GM18519 (cell line): ENCODE data around the gene VAC14.

Source experiments
- ATAC-seq: cut with Tn5 transposase; IDR thresholded peaks from one replicate; pipeline ENCODE4 v1.9.1; 2021; ENCODE audit warnings: mild to moderate bottlenecking, moderate library complexity; ENCODE audit not compliant: unreplicated experiment, low FRiP score

Gene VAC14

DNA sequence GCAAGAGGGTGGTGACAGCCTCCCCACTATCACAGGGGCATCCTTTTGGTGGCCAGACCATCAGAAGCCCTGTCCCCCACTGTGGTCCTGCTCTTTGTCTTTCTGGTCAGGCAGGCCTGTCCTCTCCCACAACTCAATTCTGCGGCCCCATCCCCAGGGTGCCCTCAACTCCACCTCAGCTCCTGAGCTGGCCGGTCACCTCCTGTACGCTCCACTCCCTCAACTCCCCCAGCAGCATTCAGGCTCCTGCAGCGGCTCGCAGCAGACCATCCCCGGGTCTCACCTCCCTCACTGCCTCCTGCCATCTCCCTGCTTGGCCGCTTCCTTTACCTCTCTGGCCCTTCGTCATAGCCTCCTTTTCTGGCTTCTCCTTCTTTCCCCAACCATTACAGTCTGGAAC lies 71.7 kb downstream of the VAC14 start:
- no peak for ATAC-seq

DNA sequence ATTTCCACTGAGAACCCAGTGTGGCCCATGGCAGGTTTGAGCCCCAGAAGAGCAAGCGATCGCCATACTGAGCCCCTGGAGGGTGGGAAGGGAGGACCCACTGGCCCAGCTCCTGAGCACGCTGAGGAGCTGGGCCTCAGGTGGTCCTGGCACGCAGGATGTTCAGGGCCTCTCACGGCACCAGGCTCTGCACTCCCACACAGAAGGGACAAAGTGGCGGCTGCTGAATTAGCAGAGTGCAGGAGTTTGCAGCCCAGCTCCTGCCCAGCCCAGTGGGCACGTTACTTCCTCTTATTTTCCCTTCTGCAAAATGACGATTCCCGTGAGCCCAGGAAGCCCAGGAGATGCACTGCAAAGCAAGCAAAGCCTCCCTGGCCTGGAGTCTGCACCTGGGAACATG lies 72.8 kb downstream of the VAC14 start:
- no peak for ATAC-seq

DNA sequence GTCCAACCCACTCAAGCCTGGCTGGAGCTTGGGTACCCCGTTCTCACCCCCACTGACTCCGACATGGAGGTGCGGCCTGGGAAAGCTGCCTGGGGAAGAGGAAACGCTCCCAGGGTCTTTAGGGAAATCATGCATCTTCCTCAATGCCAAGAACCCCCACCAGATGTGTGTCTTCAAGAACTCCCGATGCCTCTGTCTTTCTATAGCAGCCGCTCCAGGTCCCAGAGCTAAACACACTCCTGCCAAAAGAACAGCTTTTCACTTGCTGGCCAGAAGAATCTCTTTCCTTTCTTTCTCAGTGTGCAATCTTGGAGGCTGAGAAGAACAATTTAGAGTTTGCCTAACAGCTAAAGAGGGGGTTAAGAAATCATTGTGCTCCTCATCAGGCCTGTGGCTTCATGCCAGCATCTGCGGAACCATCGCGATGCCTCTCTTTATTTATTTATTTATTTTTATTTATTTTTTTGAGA lies 74.0 kb downstream of the VAC14 start:
- no peak for ATAC-seq

DNA sequence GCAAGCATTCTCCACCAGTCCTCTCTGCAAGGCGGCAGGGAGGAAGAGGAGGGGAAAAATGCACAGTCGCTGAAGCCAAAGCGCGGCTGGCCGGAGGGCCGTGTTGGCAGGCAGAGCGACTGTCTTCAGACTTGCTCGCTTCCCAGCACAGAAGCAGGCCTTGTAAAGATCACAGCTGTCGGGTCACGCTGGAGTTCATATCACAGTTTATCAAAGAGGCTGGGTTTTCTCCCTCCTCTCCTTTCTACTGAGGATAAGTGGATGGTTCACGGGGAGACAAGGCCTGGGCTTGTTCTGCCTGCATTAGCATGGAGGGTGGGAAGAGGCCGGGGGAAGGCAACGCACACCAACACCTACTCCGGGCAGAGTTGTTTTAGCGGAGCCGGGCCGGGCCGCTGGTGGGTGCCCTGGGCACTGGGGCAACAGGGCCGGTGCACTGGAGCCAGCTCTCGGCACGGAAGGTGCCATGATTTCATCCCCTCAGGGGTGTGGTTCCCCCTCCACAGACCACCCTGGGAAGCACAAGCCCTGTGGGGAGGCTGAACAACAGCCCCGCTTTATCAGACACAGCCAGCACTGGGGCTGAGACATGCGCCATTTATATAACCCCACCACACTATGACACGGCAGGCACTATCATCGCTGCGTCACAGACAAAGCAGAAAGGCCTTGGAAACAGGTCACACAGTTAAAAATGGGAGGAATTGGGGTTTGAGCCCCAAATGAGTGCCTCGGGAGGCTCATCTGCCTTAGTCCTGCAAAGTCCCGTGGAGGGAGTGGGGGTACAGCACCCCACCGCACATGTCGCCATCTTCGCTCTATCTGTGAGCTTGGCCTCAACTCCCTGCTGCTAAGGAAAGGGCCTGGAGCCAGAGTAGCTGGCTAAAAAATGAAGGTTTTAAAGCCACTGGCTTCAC lies 74.8 kb downstream of the VAC14 start:
- ATAC-seq = no peak

DNA sequence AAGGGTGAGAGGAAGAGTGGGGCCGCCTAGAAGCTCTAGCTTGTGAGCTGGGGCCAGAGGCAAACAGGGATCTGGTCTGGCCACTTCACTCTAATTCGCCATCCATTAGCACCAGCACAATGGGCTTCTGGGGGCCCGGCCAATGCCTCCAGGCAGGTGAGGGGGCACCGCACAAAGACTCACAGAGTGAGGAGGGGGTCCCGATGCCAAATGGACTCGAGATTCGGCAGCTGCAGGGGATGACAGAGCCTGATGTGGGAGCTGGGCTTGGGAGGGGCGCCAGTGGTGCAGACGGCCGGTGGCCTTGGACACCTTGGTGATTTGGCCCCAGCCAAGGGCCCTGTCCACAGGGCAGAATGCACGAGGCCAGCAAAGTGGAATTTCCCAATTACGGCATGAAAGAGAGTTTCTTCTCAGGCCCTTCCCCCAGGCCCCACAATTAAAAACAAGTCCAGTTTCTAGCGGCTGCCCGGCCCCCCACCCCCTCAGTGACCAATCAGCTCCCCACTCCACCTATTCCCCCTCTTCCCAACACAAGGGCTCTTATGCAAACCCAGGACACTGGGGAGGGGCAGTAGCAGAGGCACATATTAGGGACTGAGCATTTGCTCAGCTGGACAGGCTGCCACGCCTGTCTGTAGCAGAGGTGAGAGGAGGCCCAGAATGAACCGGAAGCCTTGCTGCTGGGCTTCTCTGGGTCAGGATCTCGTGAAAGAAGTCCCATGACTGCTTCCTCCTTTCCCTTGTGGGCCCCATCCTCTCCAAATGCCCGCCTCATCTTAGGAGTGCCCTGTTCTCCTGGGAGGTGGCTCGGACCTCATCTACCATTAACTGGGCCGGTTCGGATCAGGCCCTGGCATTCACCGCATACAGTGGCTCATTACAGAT lies 75.7 kb downstream of the VAC14 start:
- ATAC-seq = no peak

DNA sequence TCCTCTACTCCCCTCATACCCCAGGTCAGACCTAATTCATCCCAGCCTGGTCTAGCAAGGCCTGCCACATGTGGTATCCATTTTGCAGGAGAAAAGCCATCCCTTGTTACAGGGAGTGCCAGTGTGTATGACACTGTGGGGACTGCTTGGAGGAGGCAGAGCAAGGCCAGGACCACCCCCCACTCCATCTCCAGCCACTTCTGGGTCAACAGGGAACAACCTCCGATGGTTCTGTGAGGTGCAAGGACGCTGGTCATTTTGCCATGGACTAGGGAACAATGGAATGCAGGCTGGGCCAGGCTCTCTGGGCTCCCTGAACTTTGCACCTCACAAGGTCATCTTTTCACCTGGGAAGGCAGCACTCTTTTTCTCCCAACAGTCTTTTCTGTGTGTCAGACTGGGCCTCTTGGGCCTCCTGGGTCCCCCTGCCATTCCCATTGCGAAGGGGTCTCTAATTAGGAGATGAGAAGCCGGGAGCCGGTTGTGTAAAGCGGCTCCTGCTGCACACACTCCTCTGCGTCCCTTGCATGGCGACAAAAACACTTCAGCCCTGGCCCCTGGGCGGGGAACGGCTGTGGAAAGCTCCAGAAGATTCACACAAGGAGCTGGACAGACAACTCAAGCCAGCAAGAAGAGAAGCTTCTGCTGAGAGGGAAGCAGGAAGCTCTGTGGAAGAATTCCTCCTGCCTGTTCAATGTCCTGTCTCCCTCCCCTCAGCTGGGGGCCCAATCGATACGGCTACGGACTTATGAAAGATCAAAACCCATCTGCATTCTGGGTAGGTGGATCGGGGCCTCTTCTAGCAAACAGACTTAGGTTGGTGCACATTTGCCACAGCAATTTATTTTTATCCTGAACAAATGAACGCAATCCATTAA lies 76.6 kb downstream of the VAC14 start:
- ATAC-seq = no peak

DNA sequence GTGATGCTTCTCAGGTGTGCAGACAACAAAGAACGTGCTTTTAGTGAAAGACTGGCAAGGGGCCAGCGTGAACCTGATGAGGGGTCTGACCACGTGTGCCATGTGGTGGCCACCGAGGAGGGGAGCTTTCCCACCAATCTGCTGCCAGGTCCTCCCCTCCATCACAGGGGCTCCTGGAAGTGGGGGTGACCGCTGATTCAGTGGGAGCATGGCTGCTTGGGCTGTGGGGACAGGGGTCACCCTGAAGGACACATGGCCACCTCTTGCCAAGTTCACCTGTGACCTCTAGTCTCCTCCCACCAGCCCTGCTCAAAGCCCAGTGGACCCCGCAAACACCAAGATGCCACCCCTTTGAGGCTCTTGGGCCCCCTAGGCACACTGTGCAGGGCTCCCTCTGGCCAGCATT lies 77.2 kb downstream of the VAC14 start:
- ATAC-seq = no peak

DNA sequence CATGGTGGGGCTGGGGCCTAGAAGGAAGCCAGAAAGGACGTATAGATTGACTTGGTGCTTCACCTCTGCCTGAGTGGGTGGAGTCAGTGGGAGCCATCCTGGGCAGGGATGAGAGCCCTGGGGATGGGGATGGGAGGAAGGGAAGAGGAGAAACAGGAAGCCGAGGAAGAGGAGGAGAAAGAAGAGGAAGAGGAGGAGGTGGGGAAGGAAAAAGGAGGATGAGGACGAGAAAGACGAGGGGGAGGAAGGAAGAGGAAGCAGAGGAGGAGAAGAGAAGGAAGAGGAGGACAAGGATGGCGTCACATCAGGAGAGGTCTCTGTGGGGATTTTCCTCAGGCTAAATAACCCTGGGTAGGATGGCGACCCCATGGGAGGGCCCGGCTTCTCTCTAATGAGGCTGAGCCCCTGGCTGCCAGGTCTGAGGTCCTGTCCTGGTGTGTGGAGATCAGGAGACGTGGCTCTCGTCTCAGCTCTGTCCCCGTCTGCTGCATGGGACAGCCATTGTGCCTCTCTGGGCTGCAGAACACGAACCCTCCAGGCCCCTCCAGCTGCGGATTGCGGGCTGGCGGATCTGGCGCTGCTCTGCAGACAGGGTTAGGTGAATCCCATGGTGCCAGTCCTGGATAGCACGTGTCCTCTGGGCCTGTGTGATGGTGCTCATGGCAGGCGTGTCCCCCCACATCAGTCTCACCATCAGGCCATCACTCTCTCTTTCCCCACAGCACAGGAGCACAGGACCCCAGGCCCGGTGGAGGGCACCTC lies 79.6 kb downstream of the VAC14 start:
- ATAC-seq = no peak

DNA sequence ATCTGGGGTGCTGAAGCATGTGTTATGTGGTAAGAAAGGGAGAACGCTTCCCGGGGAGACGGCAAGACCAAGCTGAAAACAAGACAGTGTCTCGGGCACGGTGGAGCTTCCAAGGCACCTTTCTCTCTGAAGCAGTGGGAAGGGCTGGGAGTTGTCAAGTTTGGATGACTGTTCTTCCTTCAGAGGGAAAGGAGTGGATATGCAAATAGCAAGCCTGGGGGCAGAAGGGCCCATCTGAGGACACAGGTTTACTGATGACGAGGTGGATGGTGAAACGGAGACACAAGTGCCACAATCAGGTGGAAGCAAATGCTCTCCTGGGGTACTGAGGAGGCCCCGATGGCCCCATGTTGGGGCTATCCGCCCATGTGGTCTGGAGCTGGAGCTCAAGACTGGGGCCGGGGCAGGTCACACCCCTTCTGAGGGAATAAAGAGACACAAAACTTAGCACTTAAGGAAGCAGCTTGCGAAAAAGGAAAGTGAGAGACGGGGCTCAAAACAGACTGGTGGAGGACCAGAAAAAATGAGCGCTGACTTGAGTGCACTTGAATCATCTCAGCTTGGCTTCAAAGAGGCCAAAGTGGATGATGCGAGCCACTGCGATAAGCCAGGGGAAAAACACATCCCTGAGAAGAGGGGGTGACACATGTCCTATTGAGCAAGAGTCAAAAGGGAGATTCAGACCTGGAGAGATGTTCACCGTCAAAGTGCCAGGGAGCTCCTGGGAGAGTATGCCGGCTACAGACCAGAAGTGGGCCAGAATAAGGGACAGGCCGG lies 80.3 kb downstream of the VAC14 start:
- ATAC-seq = no peak

DNA sequence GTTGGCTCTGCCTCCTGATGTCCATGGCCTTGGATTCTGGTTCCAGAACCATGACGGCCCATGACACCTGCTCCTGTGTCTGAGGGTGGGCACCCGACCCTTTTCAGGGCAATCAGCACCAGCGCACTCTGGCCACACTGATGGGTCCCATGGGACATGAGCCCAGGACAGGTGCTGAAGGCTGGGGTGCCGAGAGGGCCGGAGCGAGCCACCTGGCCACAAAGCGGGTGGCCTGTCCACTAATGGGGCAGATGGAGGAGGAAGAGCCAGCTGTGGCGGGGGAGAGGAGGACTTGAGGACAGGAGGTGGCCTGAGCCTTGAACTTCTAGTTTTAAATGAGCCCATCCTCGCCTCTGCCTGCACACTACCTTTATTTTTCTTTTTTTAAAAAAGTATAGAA lies 83.9 kb downstream of the VAC14 start:
- ATAC-seq = no peak

DNA sequence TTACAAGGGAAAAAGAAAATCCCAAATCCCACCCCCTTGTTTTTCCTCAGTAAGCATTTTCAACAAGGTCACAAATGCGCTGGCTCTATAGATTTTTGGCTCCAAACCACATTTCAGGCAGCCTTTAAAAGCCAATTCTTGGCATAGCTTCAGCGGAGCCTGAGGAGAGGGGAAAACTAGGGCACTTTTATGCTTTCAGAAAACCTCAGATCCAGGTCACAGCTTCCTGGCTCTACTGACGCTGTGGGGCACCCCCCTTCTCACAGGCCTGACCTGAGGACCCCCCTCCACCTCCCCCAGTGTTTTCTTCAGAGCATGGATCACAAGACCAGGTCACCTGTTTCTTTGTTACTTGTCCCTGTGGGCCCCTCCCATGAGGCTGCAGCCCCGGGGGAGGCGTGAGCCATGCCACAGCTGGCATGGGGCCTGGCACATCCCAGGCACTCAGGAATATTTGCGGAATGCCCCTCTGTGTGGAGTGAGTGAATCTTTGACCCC lies 85.0 kb downstream of the VAC14 start:
- ATAC-seq = no peak

DNA sequence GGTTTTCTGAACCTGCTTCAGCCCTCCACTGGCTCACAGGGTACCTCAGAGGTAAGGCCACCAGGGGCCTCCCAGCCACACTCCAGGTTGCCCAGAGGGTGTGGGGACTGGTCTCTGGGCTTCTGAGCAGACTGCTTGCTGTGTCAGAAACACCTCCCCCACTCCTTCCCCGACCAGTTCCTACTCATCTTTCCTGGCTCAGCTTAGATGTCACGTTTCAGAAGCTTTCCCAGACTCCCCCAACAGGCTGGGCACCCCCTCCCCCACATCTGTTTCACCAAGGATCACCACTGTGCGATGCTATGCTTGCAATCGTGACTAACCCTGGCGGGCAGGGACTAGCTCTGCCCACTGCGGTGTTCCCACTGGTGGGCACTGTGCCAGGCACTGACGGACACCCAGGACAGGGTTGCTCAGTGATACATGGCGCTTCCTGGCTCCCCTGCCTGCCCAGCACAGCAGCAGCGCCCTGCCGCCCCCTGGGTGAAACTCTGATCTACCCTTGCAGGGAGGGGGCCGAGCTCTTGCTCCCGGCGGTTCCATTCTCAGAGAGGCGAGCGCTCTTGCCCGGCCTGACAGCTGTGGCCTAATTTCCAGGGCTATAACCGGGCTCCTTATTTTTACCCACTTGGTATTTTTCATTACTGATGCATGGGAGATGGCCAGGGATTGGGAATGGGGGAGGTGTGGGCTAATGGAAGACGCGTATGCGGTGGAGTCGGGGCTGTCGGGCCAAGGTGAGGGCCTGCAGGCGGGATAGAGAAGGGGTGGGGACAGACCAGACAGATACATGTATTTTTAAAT lies 85.7 kb downstream of the VAC14 start:
- ATAC-seq = no peak

DNA sequence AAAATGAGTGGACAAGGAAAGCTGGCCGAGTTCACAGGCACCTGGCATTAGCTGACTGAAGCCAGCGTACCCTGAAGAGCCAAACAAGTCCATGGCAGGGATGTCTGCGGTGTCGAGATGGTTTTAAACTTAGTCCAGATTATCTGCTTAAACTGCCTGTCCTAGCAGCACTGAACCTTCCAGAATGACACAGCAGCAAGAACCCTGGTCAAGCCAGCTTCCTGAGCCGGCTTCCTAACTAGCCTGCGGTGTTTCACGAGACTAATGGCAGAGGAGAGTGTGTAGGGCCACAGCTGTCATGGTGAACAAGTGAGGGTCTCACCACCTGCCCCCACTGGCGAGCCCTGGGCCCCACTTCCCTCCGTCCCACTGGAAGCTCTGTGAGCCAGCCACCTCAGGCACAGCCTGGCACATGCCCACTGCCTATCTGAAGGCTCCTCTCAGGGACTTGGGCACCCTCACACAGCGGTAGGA lies 86.3 kb downstream of the VAC14 start:
- ATAC-seq = no peak

DNA sequence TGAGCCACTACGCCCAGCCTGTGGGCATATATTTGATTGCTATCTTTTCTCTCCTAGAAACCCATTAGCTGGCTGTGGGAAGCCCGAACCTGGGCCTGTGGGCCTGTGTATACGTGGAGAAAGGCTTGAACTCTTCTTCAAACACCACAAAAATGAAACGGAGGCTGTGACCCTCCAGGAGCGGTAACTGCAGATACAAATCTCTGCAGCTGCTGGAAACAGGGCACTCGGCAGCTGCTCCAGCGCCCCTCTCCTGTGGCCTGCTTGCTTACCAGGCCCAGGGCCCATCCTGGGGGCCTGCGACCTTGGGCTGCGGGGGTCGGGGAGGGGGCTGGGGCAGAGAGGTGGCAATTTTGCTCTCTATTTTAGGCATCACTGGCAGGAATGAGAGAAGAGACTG lies 87.1 kb downstream of the VAC14 start:
- no peak for ATAC-seq

DNA sequence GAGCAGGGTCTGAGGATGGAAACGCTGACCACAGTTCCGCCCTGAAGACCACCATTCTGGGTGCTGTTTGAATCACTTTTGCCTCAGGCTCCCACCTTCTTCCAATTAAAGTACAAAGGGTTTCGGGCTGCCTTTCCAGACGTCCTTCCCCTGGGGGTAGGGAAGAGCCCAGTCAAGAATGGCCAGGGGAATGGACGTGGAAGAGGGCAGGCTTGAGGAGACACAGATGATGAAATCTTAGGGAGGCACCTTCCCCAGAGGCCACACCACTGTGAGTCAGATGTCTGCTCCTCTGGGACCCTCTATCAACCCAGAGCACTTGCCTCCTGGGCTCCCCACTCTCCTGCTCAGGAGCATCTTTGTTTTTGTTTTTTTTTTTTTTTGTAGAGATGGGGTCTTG lies 87.6 kb downstream of the VAC14 start:
- no peak for ATAC-seq

DNA sequence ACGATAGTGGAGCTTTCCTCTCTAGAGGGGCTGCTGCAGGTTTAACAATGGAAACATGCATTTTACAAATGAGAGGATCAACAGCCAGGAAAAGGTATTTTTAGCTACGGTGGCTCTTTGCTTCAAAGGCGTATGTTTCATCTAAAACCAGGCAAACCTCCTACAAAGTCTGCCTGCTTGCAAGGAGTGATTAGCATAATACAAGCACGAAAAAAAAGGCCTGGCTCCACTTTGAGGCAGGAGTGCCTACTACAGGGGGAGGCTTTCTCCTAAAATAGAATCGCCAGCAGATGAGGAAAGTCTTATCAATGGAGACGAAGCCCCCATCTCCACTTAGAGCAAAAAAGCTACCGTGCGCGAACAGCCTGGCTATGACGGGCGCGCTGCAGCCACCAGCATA lies 88.0 kb downstream of the VAC14 start:
- ATAC-seq = no peak

DNA sequence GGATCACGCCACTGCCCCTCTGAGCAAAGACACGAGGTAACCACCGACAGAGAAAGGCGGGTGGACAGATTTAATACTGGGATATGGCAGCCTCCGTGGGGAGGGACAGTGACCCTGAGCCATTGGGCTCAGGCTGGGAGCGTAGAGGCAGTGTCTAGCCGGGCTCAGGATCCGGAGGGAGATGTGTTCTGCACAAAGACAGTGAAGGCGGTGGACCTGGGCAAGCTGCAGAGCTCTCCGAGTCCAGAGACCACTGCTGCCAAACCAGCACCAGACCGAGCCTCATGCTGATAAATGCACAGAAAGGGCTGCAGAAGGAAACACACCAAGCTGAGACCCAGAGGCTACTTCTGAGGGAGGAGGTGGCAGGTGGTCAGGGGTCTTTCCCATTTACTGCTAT lies 88.6 kb downstream of the VAC14 start:
- ATAC-seq = no peak
